ENCODE data around the gene ZNF197.

GRCh38 chr3:44666346-44666745 lies 41.5 kb downstream of the ZNF197 start:
- no peak for TF ChIP-seq EZH2phosphoT487 (IDR thresholded peaks at IDR 0.05; ENCODE audit: borderline replicate concordance, low read length)
- TF ChIP-seq, protein P1, sequence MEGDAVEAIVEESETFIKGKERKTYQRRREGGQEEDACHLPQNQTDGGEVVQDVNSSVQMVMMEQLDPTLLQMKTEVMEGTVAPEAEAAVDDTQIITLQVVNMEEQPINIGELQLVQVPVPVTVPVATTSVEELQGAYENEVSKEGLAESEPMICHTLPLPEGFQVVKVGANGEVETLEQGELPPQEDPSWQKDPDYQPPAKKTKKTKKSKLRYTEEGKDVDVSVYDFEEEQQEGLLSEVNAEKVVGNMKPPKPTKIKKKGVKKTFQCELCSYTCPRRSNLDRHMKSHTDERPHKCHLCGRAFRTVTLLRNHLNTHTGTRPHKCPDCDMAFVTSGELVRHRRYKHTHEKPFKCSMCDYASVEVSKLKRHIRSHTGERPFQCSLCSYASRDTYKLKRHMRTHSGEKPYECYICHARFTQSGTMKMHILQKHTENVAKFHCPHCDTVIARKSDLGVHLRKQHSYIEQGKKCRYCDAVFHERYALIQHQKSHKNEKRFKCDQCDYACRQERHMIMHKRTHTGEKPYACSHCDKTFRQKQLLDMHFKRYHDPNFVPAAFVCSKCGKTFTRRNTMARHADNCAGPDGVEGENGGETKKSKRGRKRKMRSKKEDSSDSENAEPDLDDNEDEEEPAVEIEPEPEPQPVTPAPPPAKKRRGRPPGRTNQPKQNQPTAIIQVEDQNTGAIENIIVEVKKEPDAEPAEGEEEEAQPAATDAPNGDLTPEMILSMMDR (conservative IDR thresholded peaks at IDR 0.05; ENCODE audit: low read depth, low read length), result no peak

All from PC-3 (cell line).